HepG2 (cell line): Measurements from ENCODE around the gene UNC5B. TPM values are rescaled to one million over a fixed set of nuclear protein-coding genes. Genes with fewer than 3 reads are reported as not detected.
A peak's percentile ranks its signal among the peaks of the same experiment; 100 is the strongest.

Experiments
- ATAC-seq: fragments of 200-7000 bp; cut with Tn5 transposase; 3 replicates; pipeline ENCODE4 v1.9.1; 2020; ENCODE audit warnings: mild to moderate bottlenecking, moderate library complexity
- BruUV-seq: library from RNA; stranded (reverse); fragments of 400-500 nt; replicated peaks from 2 replicates; lab custom pipeline; 2021; lab: Mats Ljungman, UMichigan
- CTCF ChIA-PET: fragments of 300-600 bp; formaldehyde crosslinking; extraction: SDS; loops from one replicate; lab custom pipeline; 2021; ENCODE audit warnings: low total read pairs, inconsistent platforms, low intra/inter-chr PET ratio; lab: Yijun Ruan, JAX
- POLR2A ChIA-PET: fragments of 350-600 bp; sonication (Branson Sonifier 250); formaldehyde crosslinking; loops from one replicate; lab custom pipeline; 2020; ENCODE audit warnings: antibody characterized with exemption, inconsistent platforms; lab: Yijun Ruan, JAX
- DNase-seq: peaks from one replicate; pipeline ENCODE4 v3.0.0-alpha.2; 2015; ENCODE audit warnings: low spot score
- FAIRE-seq: peaks from 3 replicates; lab custom pipeline; 2011; peaks lifted over from hg19 to GRCh38; lab: Jason Lieb, UNC
- H2AFZ ChIP-seq: one replicate; pipeline ENCODE4 v1.6.1; 2011; ENCODE audit warnings: low read length, inconsistent platforms
- H3K27ac ChIP-seq: fragments of 300-600 bp; 3 replicates; pipeline ENCODE4 v1.8.0; 2011; ENCODE audit warnings: mixed run types, mild to moderate bottlenecking, mixed read lengths, low read length, inconsistent platforms; ENCODE audit not compliant: insufficient read depth; ENCODE audit errors: extremely low read length
- H3K27me3 ChIP-seq, 2 experiments: fragments of 200-600 bp in 1 of 2; 2 replicates in 1 of 2; 3 replicates in 1 of 2; pipeline versions ENCODE4 v1.6.0 to v1.8.0; 2011; ENCODE audit warnings: low read length in 2 of 2, mild to moderate bottlenecking in 2 of 2, moderate library complexity in 2 of 2, inconsistent platforms in 1 of 2; ENCODE audit not compliant: insufficient read depth in 2 of 2, control insufficient read depth in 1 of 2
- H3K36me3 ChIP-seq, 2 experiments: fragments of 200-600 bp in 1 of 2; replicated peaks in 1 of 2; 2 replicates in 1 of 2; 3 replicates in 1 of 2; pipeline versions ENCODE4 v1.5.1 to v1.8.0; 2011; ENCODE audit warnings: low read length in 2 of 2, inconsistent platforms in 1 of 2; ENCODE audit not compliant: insufficient read depth in 2 of 2, control insufficient read depth in 1 of 2
- H3K4me1 ChIP-seq: 2 replicates; pipeline ENCODE4 v1.5.1; 2012; ENCODE audit warnings: low read length, inconsistent platforms; ENCODE audit not compliant: insufficient read depth
- H3K4me2 ChIP-seq: 2 replicates; pipeline ENCODE4 v1.6.0; 2011; ENCODE audit warnings: low read depth, low read length, inconsistent platforms
- H3K4me3 ChIP-seq, 3 experiments: fragments of 200-600 bp in 1 of 3; sonication (generic), shearing (Covaris generic) in 1 of 3; replicated peaks in 1 of 3; 2 replicates each; pipeline ENCODE4 v1.5.1; 2011 to 2016; ENCODE audit warnings: low read length in 3 of 3, inconsistent platforms in 2 of 3, low read depth in 2 of 3, mild to moderate bottlenecking in 2 of 3, control low read depth in 1 of 3, mixed read lengths in 1 of 3; ENCODE audit not compliant: insufficient read depth in 1 of 3
- H3K79me2 ChIP-seq: one replicate; pipeline ENCODE4 v1.6.1; 2011; ENCODE audit warnings: low read length, inconsistent platforms; ENCODE audit not compliant: insufficient read depth
- H3K9ac ChIP-seq: 2 replicates; pipeline ENCODE4 v1.6.0; 2011; ENCODE audit warnings: mild to moderate bottlenecking, low read depth, low read length, inconsistent platforms; ENCODE audit not compliant: insufficient read depth
- H3K9me3 ChIP-seq: 2 replicates; pipeline ENCODE4 v1.5.1; 2012; ENCODE audit warnings: mild to moderate bottlenecking, low read length
- H4K20me1 ChIP-seq: 2 replicates; pipeline ENCODE4 v1.6.0; 2011; ENCODE audit warnings: inconsistent platforms, mild to moderate bottlenecking, low read length, moderate library complexity; ENCODE audit not compliant: insufficient read depth
- GABPB1 ChIP-seq: IDR thresholded peaks from 2 replicates; pipeline ENCODE4 v1.6.1; 2016; ENCODE audit warnings: mild to moderate bottlenecking, missing genetic modification reagents, moderate library complexity, missing compliant biosample characterization
- ZNF687 ChIP-seq: sonication (generic); formaldehyde crosslinking; IDR thresholded peaks from 2 replicates; pipeline ENCODE4 v1.5.1; 2020; ENCODE audit warnings: mild to moderate bottlenecking, missing genetic modification reagents, moderate library complexity
- WGBS: methylation state at CpG from one replicate; pipeline ENCODE4 v1.1.6; 2017; ENCODE audit warnings: low lambda C conversion rate; 5-methylcytosine and 5-hydroxymethylcytosine counted together
- in situ Hi-C: cut with HindIII; loops from 2 replicates; pipeline ENCODE4 v1.10.0; 2017; ENCODE audit warnings: low pct_unique_long_range_greater_than_20kb; ENCODE audit not compliant: extremely low pct_ligation_motif_present
- intact Hi-C: fragments of 100-400 bp; cut with micrococcal nuclease; formaldehyde crosslinking; loops from one replicate; pipeline ENCODE4 v1.10.0; 2022; ENCODE audit not compliant: unreplicated experiment
- polyA plus RNA-seq, 8 experiments: library from polyadenylated mRNA; depleted of rRNA in 3 of 8; stranded (reverse) in 7 of 8; unstranded in 1 of 8; fragments of >200 nt; fragmentation: Illumina TruSeq in 4 of 8; extraction: Trizol in 4 of 8; gene quantifications; 2 replicates each; pipeline versions ENCODE4 v1.2.1 to v1.2.3, GENCODE V29; 2011 to 2016; ENCODE audit warnings: low read depth in 4 of 8, missing spikeins in 1 of 8, mixed read lengths in 1 of 8; ENCODE audit not compliant: insufficient read depth in 1 of 8
- total RNA-seq, 5 experiments: library from RNA; depleted of rRNA; stranded (reverse); fragments of >200 nt; fragmentation: Illumina TruSeq; extraction: Trizol; gene quantifications; 2 replicates each; pipeline ENCODE4 v1.2.3, GENCODE V29; 2016; ENCODE audit warnings: low read depth in 1 of 5

UNC5B gene
- total and polyA plus RNA-seq, 2 of the 13 experiments (the other 11 are each of a cell fraction or from before 2014, with no cell fraction given) = 0.07 TPM

- in situ Hi-C loops (loop anchor here (25.0 kb wide), 1 partner anchor 693 kb away; no protein-coding TSS in a partner anchor), intact Hi-C loops (no loop called here)
- Histone ChIP-seq H3K4me3 (no peak overlapping the region), H3K36me3 (peaks cover 0 to under 1% of the 10 kb centered on the region in 2 experiments; a peak in 1 of 5 replicates), H3K9me3 (no peaks in the 10 kb centered on the region), H3K4me2 (no peak overlapping the region), H3K79me2 (peaks cover 4% of the 10 kb centered on the region), H3K27me3 (no peaks in the 10 kb centered on the region), H2AFZ (no peak overlapping the region), H4K20me1 (no peaks in the 10 kb centered on the region), H3K9ac (no peak overlapping the region), H3K4me1 (peaks cover 100% of the 10 kb centered on the region), H3K27ac (peak overlapping the region; percentile 92)
- CTCF ChIA-PET = no interaction called here
- 94% methylated on average over 6 of the region's 9 CpGs for WGBS
- no peak for ATAC-seq
- TF ChIP-seq ZNF687 (CRISPR knock-in tag) (peak; percentile 28; the same call in 1 of the 2 replicates), GABPB1 (CRISPR knock-in tag) (no peak)
- no TSS peak for BruUV-seq
- DNase-seq = no peak
- POLR2A ChIA-PET = interaction anchor here (1.3 to 16.7 kb wide), 4 partner anchors 10 to 32 kb away, joined by 6 to 210 read pairs (median 12); partner anchors contain the start of gene SLC29A3
- no peak for FAIRE-seq
Measured at GRCh38 chr10:71344154-71344925, 132.0 kb downstream of the UNC5B start.
